Activated CD4-positive, CD25-positive, alpha-beta regulatory T cell treated with anti-CD3 and anti-CD28 coated beads, Interleukin-2, amount 50 U/mL, for 72 hours (primary cell): ENCODE results near the gene SLC9A9.

Experiments used
- DNase-seq: peaks from one replicate; pipeline ENCODE4 v3.0.0; 2021

Gene SLC9A9

DNA sequence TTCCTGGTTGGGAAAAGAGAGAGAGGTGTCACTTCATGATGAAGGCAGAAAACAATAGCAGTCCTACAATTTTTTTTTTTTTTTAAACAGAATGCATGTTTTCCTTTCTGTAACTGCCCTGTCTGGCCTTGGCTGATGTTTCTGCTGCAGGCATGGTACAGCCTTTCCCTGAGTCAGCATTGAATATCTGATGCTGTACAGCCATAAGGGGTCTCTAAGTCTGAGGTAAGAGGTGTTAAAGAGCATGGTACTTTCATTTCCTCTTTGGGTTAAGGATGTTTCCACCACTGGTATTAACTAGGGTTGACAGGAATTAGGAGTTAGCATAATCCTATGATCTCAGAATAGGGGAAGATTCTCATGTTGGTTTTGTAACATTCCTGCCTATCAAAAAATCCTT lies 581.3 kb downstream of the SLC9A9 start:
- DNase-seq: no peak

DNA sequence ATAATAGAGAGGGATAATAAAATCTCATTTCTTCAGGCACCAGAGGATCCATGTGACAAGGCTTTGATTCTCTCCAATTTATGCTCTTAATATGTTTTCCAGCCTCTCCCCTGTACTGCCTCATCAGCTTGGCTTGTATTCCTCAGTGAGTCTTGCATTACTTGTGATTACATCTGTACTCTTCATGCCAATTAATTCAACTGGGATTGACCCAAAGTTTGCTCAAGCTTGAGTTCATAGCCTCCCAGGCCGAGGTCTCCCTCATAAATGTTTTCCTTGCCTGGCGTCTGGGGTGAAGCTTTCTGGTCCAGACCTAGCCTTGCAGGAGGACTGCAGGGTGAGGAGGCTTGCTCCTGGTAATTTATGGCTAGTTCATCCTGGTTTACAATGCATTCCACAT lies 581.8 kb downstream of the SLC9A9 start:
- DNase-seq: no peak

DNA sequence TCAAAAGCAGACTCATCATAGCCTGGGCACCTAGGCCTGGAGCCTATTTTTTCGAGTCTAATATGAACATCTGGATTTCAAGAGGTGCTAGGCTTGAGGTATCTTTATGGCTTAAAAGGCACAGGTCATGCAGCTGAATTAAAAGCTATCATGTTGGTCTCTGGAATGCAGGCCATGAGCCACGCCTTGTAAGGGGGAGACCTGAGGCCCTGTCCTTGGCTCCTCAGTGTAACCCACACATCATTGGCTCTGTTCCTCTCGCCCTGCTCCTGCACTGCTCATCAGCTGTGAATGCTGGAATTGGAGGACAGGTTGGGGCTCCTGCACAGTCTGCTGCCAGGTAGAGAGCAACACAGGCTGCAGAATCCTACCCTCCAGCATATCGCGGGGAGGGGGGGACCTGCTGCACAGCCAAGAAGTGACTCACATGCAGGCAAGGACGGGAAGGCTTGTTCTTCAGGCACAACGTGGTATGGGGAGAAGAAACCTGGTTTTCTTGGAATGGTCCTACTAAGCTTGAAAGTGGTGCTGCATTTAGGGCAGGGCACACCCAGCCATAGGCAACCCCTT lies 582.7 kb downstream of the SLC9A9 start:
- DNase-seq: no peak

DNA sequence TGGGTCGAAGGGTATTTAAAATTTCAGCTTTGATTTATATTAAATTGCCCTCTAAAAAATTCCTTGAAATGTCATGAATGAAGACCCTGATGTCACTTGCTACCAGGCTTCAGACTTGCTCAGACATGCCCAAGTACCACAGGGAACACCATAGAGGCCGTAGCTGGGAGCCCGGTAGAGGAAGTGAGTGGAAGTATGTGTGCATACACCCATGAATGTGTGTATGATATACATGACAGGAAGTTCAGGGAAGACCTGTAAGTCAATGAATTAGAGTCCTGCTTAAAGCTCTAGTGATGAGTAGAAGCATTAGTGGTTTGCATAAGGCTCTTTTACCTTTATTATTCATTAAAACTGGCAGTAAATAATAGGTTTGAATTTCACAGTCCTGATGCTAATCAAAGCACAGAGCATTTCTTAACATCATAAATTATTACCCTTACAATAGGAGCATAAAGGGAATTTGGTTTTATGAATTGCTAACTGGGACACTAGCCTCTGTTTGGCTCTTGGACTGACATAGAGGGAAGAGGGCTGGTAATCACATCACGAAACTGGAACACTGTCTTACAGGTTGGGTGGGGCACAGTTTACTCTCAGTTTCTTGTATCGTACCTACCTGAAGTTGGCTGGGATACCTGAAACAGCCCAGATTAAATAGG lies 584.3 kb downstream of the SLC9A9 start:
- DNase-seq: no peak

DNA sequence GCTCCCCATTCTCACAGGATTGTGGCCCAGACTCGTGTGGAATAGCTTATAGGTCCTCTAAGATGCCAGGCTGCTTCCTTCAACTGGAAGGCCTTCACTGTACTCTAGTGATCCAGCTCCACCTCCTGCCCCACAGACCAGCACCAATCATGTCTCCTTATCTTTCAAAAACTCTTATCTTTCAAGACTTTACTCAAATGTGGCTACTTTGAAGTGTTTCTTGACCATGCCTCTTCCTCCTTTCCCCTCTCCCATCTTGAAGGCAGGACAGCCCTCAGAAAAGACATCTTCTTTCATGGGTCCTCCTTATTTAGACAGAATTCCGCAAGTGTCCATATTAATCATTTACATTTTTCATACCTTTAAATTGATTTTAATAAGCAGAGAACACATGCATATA lies 586.4 kb downstream of the SLC9A9 start:
- no peak for DNase-seq

DNA sequence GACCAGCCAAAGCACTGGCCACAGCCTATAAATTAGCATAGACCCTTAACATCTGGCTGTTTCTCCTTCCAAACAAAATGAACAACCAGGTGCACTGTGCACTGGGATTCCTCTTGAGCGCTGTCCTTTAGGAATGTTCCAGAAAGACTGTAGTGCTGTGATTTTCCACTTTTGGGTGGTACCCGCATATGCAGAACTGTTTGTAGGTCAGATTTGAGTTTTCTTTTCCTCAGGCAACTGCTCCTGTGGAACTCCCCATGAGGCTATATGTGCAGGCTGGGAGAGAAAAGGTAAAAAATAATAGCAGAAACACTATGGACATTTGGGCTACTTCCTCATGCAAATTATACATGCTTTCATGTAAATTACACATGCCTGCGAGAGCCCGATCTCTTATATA lies 589.6 kb downstream of the SLC9A9 start:
- no peak for DNase-seq

DNA sequence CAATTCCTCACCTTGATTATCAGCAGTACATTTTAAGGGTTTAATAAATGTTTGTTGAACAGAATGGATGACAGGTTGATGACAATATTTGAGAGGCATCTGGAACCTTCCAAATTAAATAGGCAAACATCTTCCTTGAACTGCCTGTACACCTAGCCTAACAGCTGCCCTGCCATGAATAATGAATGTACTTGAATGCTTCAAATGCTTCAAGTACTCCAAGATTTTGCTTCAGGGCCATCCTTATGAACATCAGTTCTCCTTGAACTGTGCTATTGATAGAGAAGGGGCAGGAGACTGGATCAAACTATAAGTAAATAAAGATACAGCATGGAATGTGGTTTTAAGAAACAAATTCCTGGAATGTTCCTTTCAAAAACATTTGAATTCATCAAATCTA lies 591.9 kb downstream of the SLC9A9 start:
- no peak for DNase-seq

DNA sequence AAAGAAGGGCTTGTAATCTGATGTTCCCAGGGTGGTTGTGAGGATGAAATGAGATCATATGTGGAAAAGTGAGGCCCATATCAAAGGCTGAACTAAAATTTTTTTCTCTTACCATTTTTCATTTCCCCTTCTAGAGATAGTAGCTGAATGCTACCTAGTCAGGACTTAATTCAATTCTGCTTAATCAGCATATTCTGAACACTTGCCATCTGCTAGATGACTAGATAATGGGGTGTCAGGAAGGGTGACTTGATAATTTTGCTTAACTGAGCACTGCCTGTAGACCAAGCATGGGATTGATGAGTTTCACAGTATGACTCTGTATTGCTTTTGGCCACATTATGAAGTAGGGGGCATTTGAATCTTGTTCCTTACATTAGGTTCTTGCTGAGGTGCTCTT lies 592.5 kb downstream of the SLC9A9 start:
- DNase-seq: no peak

DNA sequence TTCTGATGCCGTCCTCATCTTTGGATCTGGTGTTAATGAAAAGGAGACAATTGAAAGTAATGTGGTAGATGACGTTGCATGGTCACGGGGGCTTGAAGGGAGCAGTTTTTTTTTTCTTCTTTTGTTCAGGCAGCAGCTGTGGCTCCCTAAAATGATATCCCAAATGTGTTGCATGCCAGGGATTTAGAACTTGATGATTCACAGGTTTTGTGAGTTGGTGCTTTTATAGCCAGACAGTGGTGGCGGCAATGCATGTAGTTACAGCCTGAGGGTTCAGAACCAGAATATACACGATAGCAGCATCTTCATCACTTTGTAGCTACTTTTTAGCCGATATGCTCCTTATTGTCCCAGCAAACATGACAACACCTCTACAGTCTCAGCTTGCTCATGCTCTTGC lies 595.3 kb downstream of the SLC9A9 start:
- no peak for DNase-seq

DNA sequence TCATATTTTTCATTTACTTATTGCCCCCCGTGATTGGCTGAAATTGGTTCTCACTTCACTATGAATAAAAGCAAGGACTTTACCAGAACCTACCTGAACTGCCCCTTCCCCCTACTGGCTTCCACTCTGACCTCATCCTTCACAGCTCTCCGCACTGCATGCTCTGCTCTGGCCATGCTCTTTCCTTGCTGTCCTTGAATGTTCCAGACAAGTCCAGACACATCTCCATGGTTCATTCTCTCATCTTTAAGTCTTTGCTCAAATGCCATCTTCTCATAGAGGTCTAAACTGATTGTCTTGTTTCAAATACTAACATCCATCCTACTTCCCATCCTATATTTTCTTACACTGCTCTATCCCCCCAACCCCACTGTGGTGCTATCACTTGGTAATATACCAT lies 599.3 kb downstream of the SLC9A9 start:
- no peak for DNase-seq

DNA sequence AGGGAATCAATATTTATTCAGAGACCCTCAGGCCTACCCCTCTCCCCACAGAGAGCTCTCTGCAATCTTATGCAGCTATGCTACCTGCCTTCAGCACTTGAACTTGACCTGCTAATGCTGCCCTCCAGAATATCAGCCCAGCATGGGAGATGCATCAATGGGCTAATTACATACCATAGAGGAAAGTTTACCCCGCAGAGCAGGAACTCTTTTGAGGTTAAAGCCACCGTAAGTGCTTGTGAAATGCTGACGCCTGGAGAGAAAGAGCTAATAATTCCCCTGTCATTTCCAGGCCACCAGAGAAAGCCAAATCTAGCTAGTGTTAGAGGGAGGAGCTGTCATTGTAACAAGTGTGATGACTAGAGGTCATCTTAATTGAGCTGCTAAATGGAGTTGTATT lies 601.2 kb downstream of the SLC9A9 start:
- DNase-seq: no peak

DNA sequence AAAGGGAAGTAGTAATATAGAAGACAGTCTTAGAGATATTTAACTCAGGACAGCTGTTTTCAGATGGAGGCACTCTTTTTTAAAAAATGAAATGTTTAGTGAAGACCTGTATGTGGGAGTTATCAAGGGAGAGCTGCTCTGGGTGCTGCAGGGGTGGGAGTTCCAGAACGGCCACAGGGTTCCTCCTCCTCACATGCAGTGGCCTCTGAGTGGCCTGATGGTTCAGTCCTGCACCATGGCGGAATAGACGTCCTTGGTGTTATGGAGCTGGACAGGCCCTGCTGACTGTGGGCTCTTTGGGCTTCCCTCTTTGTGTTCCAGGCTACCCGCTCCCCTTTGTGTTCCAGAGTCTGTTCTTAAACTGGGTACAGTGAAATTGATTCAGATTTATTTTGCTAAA lies 602.6 kb downstream of the SLC9A9 start:
- DNase-seq: no peak

DNA sequence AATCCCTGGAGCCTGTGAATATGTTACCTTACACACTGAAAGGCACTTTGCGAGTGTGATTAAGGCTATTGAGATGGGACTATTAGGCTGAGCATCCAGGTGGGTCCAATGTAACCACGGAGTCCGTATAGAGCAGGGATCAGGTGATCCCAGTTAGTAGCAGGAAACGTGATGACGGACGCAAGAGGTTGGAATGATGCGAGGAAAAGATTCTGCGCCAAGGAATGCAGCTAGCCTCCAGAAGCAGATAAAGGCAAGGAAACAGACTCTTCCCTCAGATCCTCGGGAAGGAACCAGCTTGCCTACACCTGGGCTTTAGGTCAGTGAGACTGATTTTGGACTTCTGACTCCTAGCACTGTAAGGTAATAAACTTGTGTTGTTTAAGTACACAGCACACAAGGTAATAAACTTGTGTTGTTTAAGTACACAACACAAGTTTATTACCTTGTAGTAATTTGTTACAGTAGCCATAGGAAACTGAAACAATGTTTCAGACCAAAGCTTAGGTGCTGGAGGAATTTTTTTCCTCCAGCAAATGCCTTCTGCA lies 603.7 kb downstream of the SLC9A9 start:
- DNase-seq: no peak

DNA sequence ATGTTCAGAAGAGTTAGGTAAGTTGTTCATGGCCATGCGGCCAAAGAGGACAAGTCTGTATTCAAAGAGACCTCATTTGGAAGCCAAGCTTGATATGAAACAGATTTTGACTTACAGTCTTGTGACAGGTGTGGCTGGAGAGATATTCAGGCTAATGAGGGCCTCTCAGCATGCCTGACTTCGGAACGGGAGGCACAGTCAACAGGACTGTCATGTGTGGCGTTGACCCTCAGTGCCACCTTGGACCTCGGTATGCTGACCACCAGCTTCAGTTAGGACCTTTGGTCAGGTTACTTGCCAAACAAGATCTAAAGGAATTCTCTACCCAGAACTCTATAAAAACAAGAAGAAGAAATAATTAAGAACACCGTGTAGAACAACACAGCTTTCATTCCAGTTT lies 604.6 kb downstream of the SLC9A9 start:
- DNase-seq: no peak

DNA sequence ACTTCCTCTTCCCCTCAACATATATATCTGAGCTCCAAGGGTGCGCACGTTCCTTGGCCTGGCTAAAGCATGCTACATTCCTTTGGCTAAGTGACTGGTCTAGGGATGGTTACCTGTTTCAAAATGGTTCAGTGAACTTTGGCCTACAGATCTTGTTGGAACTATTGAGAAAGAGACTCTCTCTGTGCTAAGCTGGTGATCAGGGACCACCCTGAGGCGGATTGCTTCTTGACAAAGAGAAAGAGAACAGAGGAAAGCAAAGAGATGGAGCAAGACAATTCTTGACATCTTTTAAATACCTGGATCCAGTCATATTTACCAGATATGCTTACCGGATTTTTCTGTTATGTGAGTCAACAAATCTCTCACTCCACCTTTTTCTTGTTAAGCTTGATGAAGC lies 605.6 kb downstream of the SLC9A9 start:
- DNase-seq: no peak

DNA sequence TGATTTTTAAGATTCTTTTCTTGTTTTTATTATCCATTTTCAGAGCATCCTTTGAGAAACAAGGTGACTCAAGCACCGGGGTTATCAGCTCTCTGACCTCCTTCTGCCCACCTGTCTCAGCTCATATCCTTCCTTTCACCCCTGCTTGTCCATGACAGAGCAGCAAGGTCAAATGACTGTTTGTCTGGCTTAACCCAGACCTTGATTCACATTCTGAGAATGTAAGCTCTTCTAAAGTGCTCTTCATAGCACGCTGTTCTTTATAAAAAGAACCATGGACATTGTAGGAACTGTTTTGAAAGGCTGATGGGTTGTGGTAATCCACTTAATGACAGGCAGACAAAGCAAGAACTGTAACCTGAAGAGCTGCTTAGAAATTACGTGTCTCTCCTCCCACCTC lies 606.2 kb downstream of the SLC9A9 start:
- no peak for DNase-seq

DNA sequence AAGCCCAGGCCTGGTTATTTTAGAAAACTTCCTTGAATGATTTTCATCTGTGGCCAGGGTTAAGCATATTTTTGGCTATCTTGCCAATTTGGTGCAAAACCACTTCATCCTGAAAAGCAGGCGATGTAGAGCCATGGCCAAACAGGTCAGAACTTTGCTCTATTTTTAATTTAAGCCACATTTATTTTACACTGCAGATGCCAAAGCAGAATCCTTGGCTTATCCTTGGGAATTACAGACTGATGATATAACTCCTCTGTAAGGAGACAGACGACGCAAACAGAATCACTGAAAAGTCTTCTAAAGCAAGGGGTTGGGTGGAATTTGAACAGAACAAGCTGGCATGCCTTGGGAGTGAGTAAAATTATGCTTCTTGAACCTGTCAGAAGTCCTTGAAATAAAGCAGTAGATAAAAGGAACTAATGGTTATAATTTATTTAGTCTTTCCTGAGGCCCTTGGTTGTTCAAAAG lies 606.8 kb downstream of the SLC9A9 start:
- DNase-seq: no peak

DNA sequence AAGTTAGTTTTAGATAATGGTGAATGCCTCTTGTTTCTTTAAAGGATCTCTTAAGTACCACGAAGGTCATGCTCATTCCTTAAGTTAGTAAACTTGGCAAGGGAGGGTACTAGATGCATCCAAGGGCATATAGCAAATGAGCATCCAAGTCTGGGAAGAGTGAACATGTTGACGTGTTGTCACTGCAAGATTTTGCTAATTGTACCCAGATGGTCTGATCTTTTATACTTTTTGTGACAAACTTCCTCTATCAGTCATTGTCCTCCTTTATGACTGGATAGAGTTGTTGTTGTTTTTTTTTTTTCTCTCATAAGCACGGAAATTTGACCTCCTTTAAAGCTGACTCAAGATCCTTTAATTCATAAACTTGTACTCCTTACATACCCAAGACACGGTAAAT lies 607.4 kb downstream of the SLC9A9 start:
- no peak for DNase-seq

DNA sequence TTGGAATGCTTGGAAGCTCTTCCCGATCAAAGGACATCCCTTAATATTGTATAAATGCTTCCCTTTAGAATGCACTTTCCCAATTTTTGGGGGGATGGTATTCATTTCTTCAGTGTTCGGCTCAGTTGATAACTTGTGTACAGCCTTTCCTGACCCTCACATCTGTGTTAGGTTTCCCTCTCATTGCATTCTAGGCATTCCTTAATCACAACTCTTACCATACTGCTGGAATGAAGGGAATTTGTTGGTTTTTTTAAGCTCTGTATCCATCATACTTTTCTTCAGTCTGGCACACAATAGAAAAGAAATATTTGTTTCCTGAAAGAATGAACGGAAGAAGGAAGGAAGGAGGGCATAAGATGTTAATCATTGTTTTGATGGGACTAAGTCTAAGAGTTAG lies 609.2 kb downstream of the SLC9A9 start:
- no peak for DNase-seq

DNA sequence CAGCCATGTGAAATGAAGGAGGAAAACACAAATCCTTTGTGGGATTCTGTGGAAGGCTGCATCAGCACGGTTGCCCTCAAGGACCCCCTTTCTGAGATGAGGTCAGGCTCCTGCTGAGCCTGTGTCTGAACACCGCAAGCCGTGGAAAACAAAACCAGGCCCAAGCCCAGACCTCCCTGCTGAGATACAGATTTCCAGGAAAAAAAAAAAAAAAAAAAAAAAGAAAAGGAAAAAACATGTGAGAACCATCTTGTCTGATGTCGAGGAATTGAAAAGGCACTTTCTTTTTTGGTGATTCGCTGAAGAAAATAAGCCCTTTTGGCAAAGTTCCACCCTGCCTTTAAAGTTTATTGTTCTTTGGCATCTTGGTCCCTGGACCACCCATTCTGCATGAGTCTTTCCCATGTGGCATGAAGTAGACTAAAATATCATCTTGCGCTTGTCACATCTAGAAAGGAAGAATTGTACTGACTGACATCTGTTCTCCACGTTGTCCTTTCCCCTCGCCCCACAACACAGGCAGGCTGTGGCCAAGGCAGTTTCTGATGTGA lies 611.1 kb downstream of the SLC9A9 start:
- DNase-seq: no peak

DNA sequence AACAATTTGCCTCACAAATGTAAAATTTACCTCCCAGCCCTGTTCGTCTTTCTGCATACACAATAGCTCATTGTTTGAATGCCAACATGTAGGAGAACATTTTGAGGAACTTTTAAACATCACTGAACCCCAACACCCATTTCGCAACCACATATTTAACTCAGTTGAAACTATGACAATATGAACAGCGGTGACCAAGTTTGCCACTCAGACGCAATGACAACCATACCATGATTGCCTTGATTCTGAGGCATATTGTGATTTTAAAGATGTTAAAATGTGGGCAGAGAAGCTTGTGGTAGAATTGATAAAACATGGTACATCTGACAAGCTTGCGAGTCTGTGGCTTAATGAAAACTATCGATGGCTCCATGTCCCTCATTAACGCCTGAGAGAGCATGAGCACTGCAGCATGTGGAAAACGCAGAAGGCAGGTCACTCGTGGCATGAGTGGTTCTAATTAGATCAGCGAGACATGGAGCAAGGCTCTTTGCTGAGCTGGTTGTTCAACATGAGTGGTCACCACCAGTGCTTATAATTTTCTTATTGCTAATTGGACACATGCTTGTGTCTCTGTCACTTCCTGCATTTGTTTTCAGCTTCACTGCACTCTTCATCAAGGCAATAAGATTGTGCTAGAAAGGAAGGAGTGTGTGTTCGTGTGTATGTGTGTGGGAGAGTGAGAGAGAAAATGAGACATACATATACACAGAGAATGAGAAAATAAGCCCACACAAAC lies 611.9 kb downstream of the SLC9A9 start:
- DNase-seq: no peak

DNA sequence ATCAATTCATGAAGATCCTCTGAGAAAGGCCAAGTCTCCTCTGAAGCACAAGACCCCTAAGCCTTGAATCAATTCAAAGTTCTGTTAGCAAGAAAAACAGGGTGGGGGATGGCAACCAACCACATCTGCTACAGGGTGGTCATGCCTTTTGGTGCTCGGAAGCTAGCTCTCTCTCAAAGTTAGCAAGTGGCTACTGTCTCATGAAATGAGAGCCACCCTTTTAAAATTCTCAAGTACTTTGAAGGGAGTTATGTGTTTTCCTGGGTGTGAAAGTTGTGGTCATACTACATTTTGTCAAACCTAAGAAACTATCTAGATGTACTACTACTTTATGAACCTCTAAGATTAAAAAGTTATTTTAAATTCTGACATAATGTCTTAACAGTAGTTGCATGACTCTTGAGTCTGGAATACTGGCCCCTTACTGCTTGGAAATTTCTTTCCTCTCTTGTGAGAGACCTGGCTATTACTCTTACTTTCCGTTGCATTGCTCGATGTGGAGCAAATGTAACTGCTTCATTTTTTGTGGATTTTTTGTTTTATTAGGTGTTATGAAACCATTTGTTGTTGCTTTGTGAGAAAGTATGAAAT lies 612.6 kb downstream of the SLC9A9 start:
- no peak for DNase-seq

DNA sequence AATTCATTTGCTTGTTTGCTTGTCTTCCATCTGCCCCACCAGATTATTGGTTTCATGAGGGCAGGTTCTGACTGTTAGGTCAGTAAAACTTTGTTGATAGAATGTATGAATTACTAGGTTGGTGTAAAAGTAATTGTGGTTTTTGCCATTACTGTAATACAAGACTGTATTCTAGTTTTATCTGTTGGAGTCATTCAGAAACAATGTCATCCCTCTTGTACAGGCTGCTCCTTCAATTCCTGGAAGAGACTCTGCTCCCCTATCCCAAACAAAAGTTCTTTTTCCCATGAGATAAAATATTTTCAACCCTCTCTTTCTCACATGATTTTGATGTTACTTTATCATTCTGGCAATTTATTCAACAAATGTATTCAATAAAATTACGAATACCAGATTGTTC lies 613.7 kb downstream of the SLC9A9 start:
- no peak for DNase-seq

DNA sequence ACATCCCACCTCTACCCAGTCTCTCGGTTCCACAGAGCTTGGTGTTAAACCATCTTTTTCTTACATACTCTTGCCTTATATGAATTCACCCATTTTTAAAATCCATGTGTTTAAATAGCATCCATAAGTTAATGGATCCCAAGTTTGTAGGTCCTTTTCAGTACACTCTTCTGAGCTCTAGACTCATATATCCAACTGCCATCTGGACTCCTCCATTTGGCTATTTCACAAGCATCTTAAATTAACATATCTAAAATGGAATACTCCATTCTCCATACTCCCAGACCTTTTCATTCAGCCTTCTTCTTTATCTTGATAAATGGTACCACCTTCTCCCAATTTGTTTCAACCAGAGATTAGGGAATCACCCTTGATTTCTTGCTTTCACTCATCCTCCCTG lies 615.3 kb downstream of the SLC9A9 start:
- no peak for DNase-seq
